ENCODE results near the gene XRCC3.

Gene XRCC3

DNA sequence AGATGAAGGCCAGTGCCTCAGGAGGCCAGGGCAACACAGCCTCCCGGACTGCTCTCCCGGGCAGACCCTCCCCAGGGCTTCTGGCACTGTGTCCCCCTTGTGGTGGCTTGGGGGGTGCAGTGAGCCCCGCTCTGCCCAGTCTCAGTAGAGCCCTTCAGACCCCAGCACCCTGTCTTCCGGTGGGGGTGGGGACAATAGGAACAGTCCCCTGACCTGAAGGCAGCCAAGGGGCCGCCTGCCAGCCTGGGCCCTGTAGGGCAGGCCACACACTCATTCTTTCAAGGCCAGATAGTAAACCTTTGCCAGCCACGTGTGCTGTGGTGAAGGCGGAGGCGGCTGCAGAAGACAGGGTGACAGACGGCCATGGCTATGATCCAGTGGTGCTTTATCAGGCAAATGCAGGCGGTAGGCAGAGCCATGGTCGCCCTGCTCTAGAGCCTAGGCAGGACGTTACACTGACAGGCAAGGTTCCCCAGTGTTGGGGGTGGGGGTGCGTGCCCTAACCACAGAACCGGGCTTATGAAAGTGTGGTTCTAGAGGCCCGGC is 15.3 kb upstream of the XRCC3 start:
- no peak overlapping the region for H3K4me3 ChIP-seq (replicated peaks in 1 of 2; ENCODE audit: low read depth in 2 of 2, low read length in 2 of 2)
- peak in 1 of 2 donors; percentile 30 for DNase-seq (ENCODE audit: low read depth in 2 of 2)
- TF ChIP-seq, protein P1, sequence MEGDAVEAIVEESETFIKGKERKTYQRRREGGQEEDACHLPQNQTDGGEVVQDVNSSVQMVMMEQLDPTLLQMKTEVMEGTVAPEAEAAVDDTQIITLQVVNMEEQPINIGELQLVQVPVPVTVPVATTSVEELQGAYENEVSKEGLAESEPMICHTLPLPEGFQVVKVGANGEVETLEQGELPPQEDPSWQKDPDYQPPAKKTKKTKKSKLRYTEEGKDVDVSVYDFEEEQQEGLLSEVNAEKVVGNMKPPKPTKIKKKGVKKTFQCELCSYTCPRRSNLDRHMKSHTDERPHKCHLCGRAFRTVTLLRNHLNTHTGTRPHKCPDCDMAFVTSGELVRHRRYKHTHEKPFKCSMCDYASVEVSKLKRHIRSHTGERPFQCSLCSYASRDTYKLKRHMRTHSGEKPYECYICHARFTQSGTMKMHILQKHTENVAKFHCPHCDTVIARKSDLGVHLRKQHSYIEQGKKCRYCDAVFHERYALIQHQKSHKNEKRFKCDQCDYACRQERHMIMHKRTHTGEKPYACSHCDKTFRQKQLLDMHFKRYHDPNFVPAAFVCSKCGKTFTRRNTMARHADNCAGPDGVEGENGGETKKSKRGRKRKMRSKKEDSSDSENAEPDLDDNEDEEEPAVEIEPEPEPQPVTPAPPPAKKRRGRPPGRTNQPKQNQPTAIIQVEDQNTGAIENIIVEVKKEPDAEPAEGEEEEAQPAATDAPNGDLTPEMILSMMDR (IDR thresholded peaks at IDR 0.05; ENCODE audit: low read depth, low read length), result peak; percentile 4

DNA sequence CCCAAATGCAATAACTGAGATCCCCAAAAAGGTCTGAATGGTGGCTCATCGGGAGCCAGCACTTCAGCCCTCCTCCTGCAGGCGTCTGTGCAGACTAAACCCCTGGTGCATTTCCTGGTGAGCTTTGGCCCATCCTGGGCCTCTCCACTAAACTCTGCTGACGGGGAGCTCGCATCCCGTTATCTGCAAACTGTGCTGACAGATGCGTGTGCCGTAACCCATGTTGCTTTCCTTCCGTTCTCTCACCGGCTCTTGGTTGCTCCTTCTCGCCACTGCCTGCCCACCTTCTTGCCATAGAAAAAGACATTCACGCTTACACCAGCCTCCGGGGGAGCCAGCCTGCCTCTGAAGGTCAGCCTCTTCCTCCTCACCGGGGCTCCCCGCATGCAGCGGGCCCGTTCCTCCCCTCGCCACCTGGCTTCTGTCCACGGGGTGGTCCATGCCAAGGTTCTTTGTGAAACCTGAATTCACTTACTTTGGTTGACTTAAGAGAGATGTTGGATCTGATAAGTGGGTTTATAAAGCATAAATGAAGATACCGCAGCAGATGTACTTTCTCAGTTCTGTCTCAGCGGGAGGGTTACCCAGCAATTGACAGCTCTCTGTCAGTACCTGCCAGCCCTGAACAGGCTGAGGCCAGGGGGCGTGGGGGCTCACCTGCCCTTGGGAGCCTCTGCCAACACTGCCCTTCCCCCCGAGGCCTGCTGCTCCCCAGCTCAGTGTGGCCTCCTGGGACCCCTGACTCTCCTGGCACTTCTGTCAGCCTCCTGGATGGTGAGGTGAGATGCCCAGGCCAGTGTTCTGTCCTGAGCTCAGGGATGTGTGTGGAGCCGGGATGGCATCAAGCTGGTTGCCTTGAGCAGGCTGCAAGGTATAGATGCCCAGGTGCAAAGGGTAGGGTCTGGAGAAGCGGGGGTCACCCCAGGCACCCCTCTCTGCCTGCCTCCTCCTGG is 14.5 kb upstream of the XRCC3 start:
- H3K4me3 ChIP-seq (replicated peaks in 1 of 2; ENCODE audit: low read depth in 2 of 2, low read length in 2 of 2), result no peak overlapping the region
- TF ChIP-seq, protein P1 (IDR thresholded peaks at IDR 0.05; ENCODE audit: low read depth, low read length), result no peak
- no peak for DNase-seq (ENCODE audit: low read depth in 2 of 2)

DNA sequence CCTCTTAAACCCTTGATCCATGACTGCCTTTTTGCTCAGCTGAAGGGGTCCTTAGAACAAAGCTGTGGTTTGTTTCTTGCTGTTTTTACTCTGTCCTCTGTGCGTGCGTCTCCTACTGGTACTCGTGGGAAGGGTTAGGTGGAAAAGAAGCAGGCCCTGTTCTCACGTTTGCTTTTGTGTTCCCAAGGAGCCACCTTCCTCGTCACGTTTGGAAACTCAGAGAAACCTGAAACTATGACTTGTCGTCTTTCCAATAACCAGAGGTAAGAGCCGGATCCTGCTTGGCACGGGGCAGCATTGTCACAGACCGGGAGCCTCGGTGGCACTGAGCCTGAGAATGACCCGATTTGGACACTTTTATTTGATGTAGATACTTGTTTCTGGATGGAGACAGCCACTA is 13.5 kb upstream of the XRCC3 start:
- TF ChIP-seq, protein P1 (IDR thresholded peaks at IDR 0.05; ENCODE audit: low read depth, low read length), result no peak
- no peak for DNase-seq (ENCODE audit: low read depth in 2 of 2)
- no peak overlapping the region for H3K4me3 ChIP-seq (replicated peaks in 1 of 2; ENCODE audit: low read depth in 2 of 2, low read length in 2 of 2)

DNA sequence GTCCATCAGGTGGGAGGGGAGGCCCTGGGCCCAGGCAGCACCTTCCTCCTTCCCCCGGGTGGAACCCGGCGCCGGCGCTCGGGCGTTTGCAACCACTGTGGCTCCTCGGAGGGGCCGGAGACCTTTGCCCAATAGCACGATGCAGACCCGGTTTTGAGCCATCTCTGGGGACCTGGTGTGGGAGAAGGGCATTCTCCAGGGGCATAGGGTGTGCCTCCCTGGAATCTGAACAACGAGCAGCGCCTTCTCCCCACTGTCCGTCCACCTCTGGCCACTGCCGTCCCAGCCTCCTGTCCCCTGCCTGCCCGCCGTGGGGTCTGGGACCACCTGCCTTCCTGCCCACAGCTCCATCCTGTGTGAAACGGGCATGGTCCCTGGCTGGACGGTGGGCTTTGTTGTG is 12.9 kb upstream of the XRCC3 start:
- no peak overlapping the region for H3K4me3 ChIP-seq (replicated peaks in 1 of 2; ENCODE audit: low read depth in 2 of 2, low read length in 2 of 2)
- no peak for DNase-seq (ENCODE audit: low read depth in 2 of 2)
- TF ChIP-seq, protein P1 (IDR thresholded peaks at IDR 0.05; ENCODE audit: low read depth, low read length), result no peak

DNA sequence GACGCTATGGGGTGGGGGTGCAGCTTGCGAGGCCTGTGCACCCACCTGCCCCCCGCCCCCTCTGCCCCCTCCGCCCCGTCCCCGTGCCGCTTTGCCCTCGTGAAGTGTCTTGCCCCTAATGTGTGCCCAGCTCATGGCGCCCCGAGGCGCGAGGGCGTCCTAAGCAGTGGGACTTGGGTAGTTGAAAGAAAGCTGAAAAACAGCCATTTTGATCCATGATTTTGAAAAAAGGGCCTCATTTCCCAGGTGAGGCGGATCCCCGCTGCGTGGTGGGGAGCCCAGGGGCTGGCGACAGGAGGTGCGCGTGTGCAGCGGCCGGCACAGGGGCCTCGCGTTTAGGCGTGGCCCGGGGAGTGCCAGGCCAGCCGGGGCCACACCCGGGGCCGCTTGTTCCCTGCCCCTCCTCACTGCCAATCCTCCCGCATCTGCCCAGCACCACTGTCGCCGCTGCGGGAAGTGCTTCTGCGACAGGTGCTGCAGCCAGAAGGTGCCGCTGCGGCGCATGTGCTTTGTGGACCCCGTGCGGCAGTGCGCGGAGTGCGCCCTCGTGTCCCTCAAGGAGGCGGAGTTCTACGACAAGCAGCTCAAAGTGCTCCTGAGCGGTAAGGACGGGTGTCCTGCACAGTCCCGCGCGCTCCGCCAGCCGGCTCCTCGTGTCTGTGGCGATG is 12.2 kb upstream of the XRCC3 start:
- DNase-seq (ENCODE audit: low read depth in 2 of 2), result no peak
- TF ChIP-seq, protein P1 (IDR thresholded peaks at IDR 0.05; ENCODE audit: low read depth, low read length), result no peak

DNA sequence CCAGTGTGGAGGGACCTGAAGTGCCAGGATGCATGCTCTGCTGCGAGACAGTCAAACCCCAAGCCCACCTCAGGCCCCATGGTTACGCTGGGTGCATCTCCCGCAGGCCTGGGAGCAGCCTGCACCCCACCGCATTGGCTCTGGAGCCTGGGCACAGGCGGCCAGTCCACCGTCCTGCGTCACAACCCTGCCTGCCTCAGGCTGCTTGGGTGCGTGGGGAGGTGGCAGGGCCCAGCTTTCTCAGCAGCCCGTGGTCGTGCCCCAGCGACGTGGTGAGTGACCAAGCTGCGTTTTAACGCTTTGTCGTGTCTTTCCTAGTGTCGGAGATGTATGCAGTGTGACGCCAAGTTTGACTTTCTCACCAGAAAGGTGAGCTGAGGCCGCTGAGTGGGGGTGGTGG is 11.2 kb upstream of the XRCC3 start:
- DNase-seq (ENCODE audit: low read depth in 2 of 2), result no peak
- H3K4me3 ChIP-seq (replicated peaks in 1 of 2; ENCODE audit: low read depth in 2 of 2, low read length in 2 of 2), result no peak overlapping the region
- TF ChIP-seq, protein P1 (IDR thresholded peaks at IDR 0.05; ENCODE audit: low read depth, low read length), result no peak

More for the DNA sequence above, 12.2 kb upstream of the XRCC3 start:
- H3K4me3 ChIP-seq (replicated peaks in 1 of 2; ENCODE audit: low read depth in 2 of 2, low read length in 2 of 2), result no peak overlapping the region

Data from cardiac fibroblast (primary cell).